GM12875 (cell line): Measurements from ENCODE around the gene MYO6.

ENCODE experiments used
- H3K4me3 ChIP-seq: one replicate; pipeline ENCODE4 v1.5.1; 2011; ENCODE audit warnings: low read depth, low read length, control low read depth
- TF ChIP-seq, protein P1 (sequence below): IDR thresholded peaks from 2 replicates; pipeline ENCODE4 v1.5.1; 2011; ENCODE audit warnings: low read depth, mild to moderate bottlenecking, control low read depth, inconsistent platforms, low read length, moderate library complexity, borderline replicate concordance; ENCODE audit not compliant: insufficient read depth

MYO6 gene

DNA sequence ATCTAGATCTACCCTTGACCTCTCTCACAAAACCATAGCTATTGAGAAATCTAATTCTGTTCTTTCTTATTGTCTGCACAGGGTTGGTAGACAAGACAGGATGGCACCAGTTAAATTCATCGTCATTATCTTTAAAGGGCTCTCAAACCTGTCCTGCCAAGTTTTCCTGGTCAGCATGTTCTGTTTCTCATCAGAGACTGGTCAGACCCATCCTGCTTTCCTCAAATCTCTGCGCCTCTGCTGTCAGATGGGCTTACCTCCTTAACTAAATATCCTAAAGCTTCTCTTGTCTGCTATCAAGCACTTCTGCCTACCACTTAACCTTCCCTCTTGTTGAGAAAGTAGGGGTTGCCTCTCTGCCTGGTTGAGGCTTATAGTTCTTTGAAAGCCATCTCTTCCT is 125.2 kb downstream of the MYO6 start:
- TF ChIP-seq, protein P1, sequence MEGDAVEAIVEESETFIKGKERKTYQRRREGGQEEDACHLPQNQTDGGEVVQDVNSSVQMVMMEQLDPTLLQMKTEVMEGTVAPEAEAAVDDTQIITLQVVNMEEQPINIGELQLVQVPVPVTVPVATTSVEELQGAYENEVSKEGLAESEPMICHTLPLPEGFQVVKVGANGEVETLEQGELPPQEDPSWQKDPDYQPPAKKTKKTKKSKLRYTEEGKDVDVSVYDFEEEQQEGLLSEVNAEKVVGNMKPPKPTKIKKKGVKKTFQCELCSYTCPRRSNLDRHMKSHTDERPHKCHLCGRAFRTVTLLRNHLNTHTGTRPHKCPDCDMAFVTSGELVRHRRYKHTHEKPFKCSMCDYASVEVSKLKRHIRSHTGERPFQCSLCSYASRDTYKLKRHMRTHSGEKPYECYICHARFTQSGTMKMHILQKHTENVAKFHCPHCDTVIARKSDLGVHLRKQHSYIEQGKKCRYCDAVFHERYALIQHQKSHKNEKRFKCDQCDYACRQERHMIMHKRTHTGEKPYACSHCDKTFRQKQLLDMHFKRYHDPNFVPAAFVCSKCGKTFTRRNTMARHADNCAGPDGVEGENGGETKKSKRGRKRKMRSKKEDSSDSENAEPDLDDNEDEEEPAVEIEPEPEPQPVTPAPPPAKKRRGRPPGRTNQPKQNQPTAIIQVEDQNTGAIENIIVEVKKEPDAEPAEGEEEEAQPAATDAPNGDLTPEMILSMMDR: no peak
- no peak overlapping the region for H3K4me3 ChIP-seq

DNA sequence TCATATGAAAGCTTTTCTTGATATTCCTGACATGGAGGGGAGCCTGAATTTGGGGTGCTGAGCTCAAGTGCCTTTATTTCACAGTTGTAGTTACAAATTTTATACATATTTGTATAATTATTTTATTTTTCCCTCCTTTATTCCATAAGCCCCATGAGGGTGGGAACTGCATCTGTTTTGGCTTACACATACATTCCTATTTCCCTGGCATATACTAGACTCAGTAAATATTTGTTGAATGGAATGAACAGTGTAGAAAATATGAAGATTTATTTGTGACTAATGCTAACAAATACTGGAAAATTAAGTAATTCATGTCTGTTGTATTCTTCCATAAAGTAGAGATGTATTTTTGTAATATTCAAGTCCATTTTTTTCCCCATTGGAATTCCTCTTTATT is 127.1 kb downstream of the MYO6 start:
- TF ChIP-seq, protein P1: no peak
- H3K4me3 ChIP-seq: no peak overlapping the region

DNA sequence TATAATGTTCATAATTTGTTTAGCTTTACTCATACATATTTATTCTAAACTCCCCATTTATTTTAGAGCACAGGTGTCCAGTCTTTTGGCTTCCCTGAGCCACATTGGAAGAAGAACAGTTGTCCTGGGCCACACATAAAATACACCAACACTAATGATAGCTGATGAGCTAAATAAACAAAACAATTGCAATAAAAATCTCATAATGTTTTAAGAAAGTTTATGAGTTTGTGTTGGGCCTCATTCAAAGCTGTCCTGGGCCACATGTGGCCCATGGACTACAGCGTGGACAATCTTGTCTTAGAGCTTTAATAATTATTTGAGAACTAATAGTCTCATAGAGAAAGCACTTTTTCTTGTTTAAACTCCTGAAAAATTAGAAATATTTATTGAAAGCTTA is 131.3 kb downstream of the MYO6 start:
- no peak overlapping the region for H3K4me3 ChIP-seq
- TF ChIP-seq, protein P1: no peak

DNA sequence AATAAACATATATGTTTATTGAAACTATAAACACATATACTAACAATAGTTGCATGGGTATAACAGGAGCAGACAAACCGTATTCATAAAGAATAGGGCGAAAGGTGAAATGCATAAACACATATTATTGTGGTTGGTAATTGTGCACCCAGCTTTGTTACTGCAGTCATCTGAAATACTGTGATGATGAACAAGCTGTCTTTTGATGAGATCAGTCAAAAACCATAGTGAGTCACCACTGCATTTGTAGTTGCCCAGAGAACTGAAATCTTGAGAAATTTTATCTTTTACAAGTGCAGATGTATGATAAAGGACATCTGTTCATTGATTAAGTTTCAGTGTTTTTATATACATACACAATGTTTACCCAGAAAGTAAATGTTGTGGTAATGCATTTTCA is 133.7 kb downstream of the MYO6 start:
- no peak overlapping the region for H3K4me3 ChIP-seq
- TF ChIP-seq, protein P1: no peak

DNA sequence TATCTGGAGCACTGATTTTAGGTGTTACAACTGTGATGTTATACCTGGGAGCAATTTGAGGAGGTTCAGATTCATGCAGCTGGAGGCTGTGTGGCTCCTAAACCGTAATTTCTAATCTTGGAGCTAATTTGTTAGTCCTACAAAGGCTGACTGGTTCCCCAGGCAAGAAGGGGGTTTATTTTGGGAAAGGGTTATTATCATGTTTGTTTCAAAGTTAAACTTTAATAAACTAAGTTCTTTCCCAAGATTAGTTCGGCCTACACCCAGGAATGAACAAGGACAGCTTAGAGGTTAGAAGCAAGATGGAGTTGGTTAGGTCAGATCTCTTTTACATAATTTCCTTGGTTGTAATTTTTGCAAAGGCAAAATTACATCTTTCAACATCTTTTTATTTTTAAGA is 135.8 kb downstream of the MYO6 start:
- H3K4me3 ChIP-seq: no peak overlapping the region
- TF ChIP-seq, protein P1: no peak

DNA sequence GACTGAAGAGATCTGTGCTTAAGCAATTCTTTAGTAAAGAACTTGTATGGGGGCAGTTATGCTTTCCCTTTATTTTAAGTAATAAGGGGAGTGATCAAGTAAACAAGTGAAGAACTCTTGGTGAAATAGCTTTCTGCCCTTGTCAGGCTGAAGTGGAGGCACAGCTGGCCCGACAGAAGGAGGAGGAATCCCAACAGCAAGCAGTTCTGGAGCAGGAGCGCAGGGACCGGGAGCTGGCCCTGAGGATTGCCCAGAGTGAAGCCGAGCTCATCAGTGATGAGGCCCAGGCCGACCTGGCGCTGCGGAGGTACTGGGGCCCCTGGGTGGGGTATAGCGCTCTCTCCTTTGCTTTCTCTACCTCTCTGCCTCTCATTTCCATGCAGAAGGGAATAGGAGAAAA is 143.3 kb downstream of the MYO6 start:
- TF ChIP-seq, protein P1: no peak

DNA sequence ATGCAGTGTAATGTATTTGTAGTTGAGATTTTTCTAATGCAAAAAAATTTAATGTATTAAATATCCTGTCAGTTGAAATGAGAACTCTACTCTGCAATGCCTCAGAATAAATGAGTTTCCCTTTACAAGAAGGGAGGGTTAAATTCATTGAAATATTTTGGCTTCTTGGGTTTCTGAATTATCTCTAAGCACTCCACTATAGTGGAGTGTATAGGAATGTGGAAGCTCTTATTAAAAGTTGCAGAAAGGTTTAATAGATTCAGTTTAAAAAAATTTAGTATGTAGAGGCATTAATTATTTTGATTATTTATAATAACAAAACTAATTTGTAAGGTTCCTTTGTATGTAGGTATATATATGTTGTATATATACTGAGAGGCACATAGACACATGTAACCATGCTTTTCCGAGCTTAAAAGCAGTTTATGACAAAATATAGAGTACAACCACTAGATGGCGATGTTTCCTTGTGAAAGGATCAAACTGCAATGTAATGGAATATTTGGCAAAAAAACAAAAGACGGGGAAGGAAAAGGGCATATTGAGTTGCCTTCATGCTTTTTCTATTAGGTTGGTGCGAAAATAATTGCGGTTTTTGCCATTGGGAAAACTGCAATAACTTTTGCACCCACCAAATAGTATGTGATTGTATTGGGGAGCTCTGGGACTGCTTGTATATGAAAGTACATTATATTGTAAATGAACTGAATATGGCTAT is 144.2 kb downstream of the MYO6 start:
- H3K4me3 ChIP-seq: no peak overlapping the region
- TF ChIP-seq, protein P1: peak; percentile 41; the same call in 1 of the 2 replicates

More for the DNA sequence above, 143.3 kb downstream of the MYO6 start:
- no peak overlapping the region for H3K4me3 ChIP-seq
